ENCODE results near the gene SEC16A. TPM values are rescaled to one million over a fixed set of nuclear protein-coding genes. Genes with fewer than 3 reads are reported as not detected.

SEC16A gene
- total and polyA plus RNA-seq, 4 donors, result 25.1 to 60.9 (median 45.1) TPM

DNA sequence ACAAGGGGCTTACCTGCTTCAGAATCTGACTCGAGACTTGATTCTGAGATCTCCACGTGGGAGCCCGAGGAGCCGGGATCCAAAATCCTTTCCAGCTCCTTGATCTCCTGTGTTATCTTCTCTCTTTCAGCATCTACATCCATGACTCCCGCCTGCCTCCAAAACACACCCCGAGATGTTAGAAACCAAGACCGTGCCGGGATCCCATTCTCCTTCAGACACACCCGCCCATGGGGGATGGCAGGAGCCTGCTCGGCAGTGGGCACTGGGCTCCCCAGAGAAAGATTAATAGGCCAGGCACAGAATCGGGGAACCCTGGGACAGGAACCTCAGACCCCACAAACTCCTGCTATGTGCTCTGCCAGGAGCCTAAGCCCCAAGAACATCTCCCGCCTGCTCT is 84.6 kb downstream of the SEC16A start:
- WGBS (ENCODE audit: insufficient coverage), result 98% methylated on average over 12 of the region's 12 CpGs
- no peaks in the 10 kb centered on the region for H3K9me3 ChIP-seq (ENCODE audit: control insufficient read depth, insufficient read depth, low read length)
- H3K4me1 ChIP-seq (ENCODE audit: control insufficient read depth, insufficient read depth, low read length), result peaks cover 21% of the 10 kb centered on the region
- H3K27me3 ChIP-seq (ENCODE audit: control insufficient read depth, insufficient read depth, low read length), result no peaks in the 10 kb centered on the region
- DNase-seq (ENCODE audit: low read depth in 4 of 6, low spot score in 6 of 6), result no peak
- peaks cover 79% of the 10 kb centered on the region for H3K36me3 ChIP-seq (ENCODE audit: control insufficient read depth, insufficient read depth, low read length)
- H3K4me3 ChIP-seq (ENCODE audit: low read depth, low read length), result no peak overlapping the region
- H3K27ac ChIP-seq (ENCODE audit: low read depth, low read length), result no peak overlapping the region

DNA sequence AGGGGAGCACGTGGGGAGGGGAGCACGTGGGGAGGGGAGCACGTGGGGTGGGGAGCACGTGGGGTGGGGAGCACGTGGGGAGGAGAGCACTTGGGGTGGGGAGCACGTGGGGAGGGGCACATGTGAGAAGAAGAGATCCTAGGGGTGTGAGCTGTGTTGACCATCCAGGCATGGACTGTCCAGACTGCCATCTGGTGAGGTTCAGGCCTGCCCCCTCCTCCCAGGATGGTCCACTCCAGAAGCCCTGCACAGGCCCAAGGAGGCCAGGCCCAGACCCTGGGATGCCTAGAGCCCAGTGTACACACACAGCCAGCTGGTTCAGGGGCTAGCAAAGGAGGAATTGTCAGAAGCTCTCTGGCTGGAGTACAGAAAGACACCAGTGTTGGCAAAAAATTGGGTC is 85.2 kb downstream of the SEC16A start:
- H3K36me3 ChIP-seq (ENCODE audit: control insufficient read depth, insufficient read depth, low read length), result peaks cover 80% of the 10 kb centered on the region
- no peaks in the 10 kb centered on the region for H3K27me3 ChIP-seq (ENCODE audit: control insufficient read depth, insufficient read depth, low read length)
- H3K27ac ChIP-seq (ENCODE audit: low read depth, low read length), result no peak overlapping the region
- peaks cover 21% of the 10 kb centered on the region for H3K4me1 ChIP-seq (ENCODE audit: control insufficient read depth, insufficient read depth, low read length)
- H3K4me3 ChIP-seq (ENCODE audit: low read depth, low read length), result no peak overlapping the region
- DNase-seq (ENCODE audit: low read depth in 4 of 6, low spot score in 6 of 6), result no peak
- no CpG with 5 or more reads among the region's 6 CpGs for WGBS (ENCODE audit: insufficient coverage)
- H3K9me3 ChIP-seq (ENCODE audit: control insufficient read depth, insufficient read depth, low read length), result no peaks in the 10 kb centered on the region

DNA sequence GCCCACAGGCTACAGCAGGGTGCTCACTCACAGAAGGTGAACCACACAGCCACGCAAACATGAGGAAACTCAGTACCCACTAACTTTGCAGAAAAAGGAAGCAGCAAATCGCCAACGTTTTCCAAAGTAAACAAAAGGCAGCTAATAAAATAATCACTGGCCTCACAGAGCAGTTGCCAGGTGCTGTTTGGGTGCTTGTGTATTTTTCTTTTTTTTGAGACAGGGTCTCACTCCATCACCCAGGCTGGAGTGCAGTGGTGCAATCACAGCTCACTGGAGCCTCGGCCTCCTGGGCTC is 86.7 kb downstream of the SEC16A start:
- DNase-seq (ENCODE audit: low read depth in 4 of 6, low spot score in 6 of 6), result no peak
- WGBS (ENCODE audit: insufficient coverage), result 100% methylated on average over 2 of the region's 4 CpGs
- Histone ChIP-seq H3K27ac (ENCODE audit: low read depth, low read length) (no peak overlapping the region), H3K27me3 (ENCODE audit: control insufficient read depth, insufficient read depth, low read length) (no peaks in the 10 kb centered on the region), H3K4me3 (ENCODE audit: low read depth, low read length) (no peak overlapping the region), H3K9me3 (ENCODE audit: control insufficient read depth, insufficient read depth, low read length) (no peaks in the 10 kb centered on the region), H3K36me3 (ENCODE audit: control insufficient read depth, insufficient read depth, low read length) (peaks cover 79% of the 10 kb centered on the region), H3K4me1 (ENCODE audit: control insufficient read depth, insufficient read depth, low read length) (peaks cover 21% of the 10 kb centered on the region)

DNA sequence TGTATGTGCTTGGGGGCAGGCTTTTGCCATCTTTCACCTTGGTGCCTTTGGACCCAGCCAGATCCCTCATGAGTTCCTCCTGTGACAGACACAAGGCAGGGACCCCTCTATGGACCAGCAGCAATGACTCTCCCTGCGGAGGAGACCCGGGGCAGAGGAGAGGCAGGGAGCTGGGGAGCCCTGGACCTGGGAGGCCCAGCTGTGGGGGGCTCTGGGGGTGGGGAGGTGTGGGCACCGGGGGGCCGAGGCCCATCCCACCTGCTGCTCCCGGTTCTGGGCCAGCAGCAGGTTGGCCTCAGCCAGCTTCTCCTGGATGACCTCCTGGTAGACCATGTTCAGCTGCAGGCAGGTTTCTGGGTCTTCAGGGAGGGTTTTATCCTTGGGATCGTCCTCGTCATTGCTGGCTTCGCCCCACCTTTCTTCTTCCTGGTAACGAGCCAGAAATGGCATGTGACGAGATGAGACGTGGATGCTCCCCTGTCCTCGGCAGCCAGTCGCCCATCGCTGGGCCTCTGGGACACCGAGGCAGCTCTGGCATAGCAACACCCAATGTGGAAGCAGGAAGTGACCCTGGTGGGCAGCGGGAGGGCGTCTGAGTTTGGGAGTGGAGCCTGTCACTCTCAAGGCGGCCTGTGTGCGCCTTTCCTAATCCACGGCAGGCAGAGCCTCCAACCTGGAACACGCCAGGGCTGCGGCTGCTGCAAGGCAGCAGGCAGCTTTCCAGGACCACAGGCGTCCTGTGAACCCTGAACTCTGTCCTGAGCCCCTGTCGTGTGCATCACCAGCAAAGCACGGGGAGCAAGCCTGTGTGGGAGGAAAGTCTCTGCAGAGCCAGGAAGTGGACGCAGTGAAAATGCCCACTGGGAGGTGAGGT is 87.3 kb downstream of the SEC16A start:
- H3K9me3 ChIP-seq (ENCODE audit: control insufficient read depth, insufficient read depth, low read length), result no peaks in the 10 kb centered on the region
- no peak for DNase-seq (ENCODE audit: low read depth in 4 of 6, low spot score in 6 of 6)
- H3K4me1 ChIP-seq (ENCODE audit: control insufficient read depth, insufficient read depth, low read length), result peaks cover 19% of the 10 kb centered on the region
- no peaks in the 10 kb centered on the region for H3K27me3 ChIP-seq (ENCODE audit: control insufficient read depth, insufficient read depth, low read length)
- 93% methylated on average over 26 of the region's 26 CpGs for WGBS (ENCODE audit: insufficient coverage)
- H3K36me3 ChIP-seq (ENCODE audit: control insufficient read depth, insufficient read depth, low read length), result peaks cover 81% of the 10 kb centered on the region
- no peak overlapping the region for H3K27ac ChIP-seq (ENCODE audit: low read depth, low read length)
- H3K4me3 ChIP-seq (ENCODE audit: low read depth, low read length), result no peak overlapping the region

DNA sequence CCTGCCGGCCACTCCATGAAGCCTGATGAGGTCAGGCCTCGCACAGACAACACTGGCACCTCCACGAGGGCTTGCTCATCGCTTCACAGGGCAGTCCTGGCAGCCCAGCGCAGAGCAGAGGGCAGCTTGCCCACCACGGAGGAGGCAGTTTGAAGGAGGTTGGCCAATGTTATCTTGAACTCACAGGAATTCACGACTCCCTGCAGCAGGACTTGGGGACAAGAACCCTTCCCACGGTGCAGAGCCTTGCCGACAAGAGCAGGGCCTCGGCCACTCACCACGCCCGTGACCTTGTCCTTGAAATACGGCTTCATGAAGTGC is 87.9 kb downstream of the SEC16A start:
- no peak overlapping the region for H3K4me3 ChIP-seq (ENCODE audit: low read depth, low read length)
- 97% methylated on average over 13 of the region's 13 CpGs for WGBS (ENCODE audit: insufficient coverage)
- no peaks in the 10 kb centered on the region for H3K9me3 ChIP-seq (ENCODE audit: control insufficient read depth, insufficient read depth, low read length)
- H3K4me1 ChIP-seq (ENCODE audit: control insufficient read depth, insufficient read depth, low read length), result peaks cover 14% of the 10 kb centered on the region
- DNase-seq (ENCODE audit: low read depth in 4 of 6, low spot score in 6 of 6), result no peak
- no peak overlapping the region for H3K27ac ChIP-seq (ENCODE audit: low read depth, low read length)
- H3K27me3 ChIP-seq (ENCODE audit: control insufficient read depth, insufficient read depth, low read length), result no peaks in the 10 kb centered on the region
- H3K36me3 ChIP-seq (ENCODE audit: control insufficient read depth, insufficient read depth, low read length), result peaks cover 87% of the 10 kb centered on the region

DNA sequence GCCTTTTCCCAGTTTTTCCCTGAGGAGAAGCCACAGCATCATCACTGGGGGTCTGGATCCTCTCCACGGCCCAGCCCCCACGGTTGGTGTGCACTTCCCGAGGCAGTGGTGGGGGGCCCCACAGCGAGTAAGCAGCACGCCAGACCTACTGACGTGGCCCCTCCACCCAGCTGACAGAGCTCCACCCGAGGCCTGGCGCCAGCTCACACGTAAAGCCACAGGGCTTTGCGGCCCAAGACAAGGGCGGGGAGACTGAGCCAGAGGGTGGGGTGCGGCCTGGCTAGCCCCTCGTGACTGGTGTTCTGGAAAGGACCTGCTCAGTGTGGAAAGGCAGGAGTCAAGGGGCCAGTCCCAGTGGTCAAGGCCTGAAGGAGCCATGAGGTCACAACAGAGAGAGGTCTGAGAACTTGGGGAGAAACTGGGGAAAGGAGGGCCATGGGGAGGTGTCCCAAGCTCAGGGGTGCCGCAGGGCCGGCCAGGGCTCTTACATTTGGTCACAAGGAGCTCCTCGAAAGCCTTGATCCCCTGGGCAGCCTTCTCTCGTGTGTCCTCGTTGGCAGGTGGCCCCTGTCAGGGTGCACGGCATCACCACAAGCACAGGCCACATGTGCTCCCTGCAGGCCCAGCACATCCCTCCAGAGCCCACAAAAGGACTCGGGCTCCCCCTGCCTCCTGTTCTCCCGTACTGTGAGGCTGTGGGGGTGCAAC is 88.4 kb downstream of the SEC16A start:
- no peaks in the 10 kb centered on the region for H3K9me3 ChIP-seq (ENCODE audit: control insufficient read depth, insufficient read depth, low read length)
- H3K36me3 ChIP-seq (ENCODE audit: control insufficient read depth, insufficient read depth, low read length), result peaks cover 93% of the 10 kb centered on the region
- no peaks in the 10 kb centered on the region for H3K27me3 ChIP-seq (ENCODE audit: control insufficient read depth, insufficient read depth, low read length)
- WGBS (ENCODE audit: insufficient coverage), result 98% methylated on average over 20 of the region's 21 CpGs
- DNase-seq (ENCODE audit: low read depth in 4 of 6, low spot score in 6 of 6), result no peak
- no peak overlapping the region for H3K4me3 ChIP-seq (ENCODE audit: low read depth, low read length)
- peaks cover 13% of the 10 kb centered on the region for H3K4me1 ChIP-seq (ENCODE audit: control insufficient read depth, insufficient read depth, low read length)
- no peak overlapping the region for H3K27ac ChIP-seq (ENCODE audit: low read depth, low read length)

DNA sequence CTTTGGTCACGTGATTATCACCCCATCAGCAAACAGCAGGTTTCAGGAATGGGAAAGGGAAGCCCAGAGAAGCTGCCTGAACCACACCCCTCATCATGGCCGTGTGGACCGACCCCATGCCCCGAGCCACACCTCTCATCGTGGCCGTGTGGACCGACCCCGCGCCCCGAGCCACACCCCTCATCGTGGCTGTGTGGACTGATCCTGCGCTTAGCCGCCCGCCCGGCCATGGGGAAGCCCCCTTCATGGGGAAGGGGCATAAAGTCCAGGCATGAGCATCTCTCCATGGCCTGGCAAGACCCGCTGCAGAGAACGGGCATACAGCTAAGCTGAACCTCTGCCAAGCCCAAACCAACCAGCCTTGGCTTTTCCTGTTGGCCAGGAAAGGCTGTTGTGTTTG is 89.3 kb downstream of the SEC16A start:
- no peak for DNase-seq (ENCODE audit: low read depth in 4 of 6, low spot score in 6 of 6)
- peaks cover 95% of the 10 kb centered on the region for H3K36me3 ChIP-seq (ENCODE audit: control insufficient read depth, insufficient read depth, low read length)
- H3K27ac ChIP-seq (ENCODE audit: low read depth, low read length), result no peak overlapping the region
- H3K4me1 ChIP-seq (ENCODE audit: control insufficient read depth, insufficient read depth, low read length), result peaks cover 4% of the 10 kb centered on the region
- no peaks in the 10 kb centered on the region for H3K27me3 ChIP-seq (ENCODE audit: control insufficient read depth, insufficient read depth, low read length)
- 95% methylated on average over 17 of the region's 17 CpGs for WGBS (ENCODE audit: insufficient coverage)
- H3K9me3 ChIP-seq (ENCODE audit: control insufficient read depth, insufficient read depth, low read length), result no peaks in the 10 kb centered on the region
- H3K4me3 ChIP-seq (ENCODE audit: low read depth, low read length), result no peak overlapping the region

DNA sequence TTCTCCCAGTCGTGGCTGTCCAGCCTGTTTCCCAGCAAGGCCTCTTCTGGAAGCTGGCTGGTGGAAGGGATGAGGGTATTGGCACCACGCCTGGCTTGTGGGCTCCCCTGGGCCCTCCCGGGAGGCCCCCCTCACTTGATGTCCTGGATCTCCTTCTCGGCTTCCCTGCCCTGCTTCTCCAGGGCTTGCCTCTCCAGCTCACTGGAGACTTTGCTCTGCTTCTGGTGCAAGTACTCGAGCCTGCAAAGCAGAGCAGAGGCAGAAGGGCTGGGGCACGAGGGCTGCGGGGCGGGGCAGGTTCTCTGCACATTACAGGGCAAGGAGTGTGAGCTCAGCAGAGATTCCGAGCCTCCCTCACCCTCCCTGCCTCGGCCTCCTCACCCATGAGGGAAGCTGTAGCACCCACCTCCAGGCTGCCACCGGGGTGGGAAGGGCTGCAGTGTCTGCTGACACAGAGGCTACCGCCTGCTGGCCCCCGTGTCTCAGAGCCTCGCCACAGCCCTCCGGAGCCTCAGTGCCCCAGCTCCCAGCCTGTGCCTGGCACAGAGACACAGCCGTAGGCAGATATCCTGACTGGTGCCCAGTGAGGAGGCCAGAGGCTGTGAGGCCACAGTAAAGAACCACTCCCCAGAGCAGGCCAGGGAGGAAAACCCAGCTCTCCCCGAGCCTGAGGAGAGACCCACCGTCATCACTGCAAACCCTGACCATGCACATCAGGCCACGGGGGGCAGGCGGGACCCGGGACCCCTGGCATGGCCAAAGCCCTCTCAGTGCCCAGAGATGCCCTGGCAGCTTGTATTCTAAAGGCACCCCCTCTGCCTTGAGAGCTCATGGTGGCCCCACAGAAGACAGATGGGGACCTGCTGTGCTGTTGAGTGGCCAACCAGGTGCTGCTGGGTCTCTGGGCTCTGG is 90.0 kb downstream of the SEC16A start:
- no peak for DNase-seq (ENCODE audit: low read depth in 4 of 6, low spot score in 6 of 6)
- Histone ChIP-seq H3K9me3 (ENCODE audit: control insufficient read depth, insufficient read depth, low read length) (no peaks in the 10 kb centered on the region), H3K36me3 (ENCODE audit: control insufficient read depth, insufficient read depth, low read length) (peaks cover 95% of the 10 kb centered on the region), H3K27me3 (ENCODE audit: control insufficient read depth, insufficient read depth, low read length) (no peaks in the 10 kb centered on the region), H3K4me3 (ENCODE audit: low read depth, low read length) (no peak overlapping the region), H3K4me1 (ENCODE audit: control insufficient read depth, insufficient read depth, low read length) (no peaks in the 10 kb centered on the region), H3K27ac (ENCODE audit: low read depth, low read length) (no peak overlapping the region)
- WGBS (ENCODE audit: insufficient coverage), result 94% methylated on average over 21 of the region's 21 CpGs

DNA sequence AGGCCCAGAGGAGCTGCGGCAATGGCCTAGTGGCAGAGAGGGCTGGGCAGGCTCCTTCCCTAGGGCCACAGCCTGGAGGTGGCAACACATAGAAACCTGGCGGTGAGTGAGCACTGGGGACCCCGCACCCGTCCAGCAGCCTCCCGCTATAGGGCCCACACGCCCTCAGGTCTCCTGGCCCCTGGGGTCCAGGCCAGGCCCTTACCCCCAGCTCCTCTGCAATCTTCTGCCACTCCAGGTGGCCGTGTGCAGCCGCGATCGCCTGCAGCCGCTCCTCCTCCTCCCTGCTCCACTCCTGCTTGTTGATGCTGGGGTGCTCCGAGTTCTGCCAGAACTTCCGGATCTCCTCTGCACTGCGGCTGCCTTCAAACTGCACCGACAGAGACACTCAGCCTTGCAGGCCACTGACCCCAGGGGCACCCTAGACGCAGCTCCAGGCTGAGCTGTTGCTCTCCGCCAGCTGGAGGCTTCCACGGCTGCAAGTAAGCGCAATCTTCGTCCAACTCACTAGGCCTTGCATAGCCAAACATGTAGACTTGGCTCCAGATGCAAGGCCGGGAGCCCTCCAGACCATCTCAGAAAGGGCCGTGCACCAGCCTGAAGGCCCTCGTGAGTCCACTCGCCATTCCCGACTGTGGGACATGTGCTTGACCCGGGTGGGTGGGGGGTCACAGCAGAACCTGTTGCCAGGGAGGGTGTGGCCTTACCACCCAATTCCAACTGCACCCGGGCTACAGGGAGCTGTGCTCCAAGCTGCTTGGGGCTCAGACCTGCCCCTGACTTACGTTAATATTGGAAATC is 90.9 kb downstream of the SEC16A start:
- no peak for DNase-seq (ENCODE audit: low read depth in 4 of 6, low spot score in 6 of 6)
- 94% methylated on average over 28 of the region's 28 CpGs for WGBS (ENCODE audit: insufficient coverage)
- Histone ChIP-seq H3K27me3 (ENCODE audit: control insufficient read depth, insufficient read depth, low read length) (no peaks in the 10 kb centered on the region), H3K4me1 (ENCODE audit: control insufficient read depth, insufficient read depth, low read length) (no peaks in the 10 kb centered on the region), H3K9me3 (ENCODE audit: control insufficient read depth, insufficient read depth, low read length) (no peaks in the 10 kb centered on the region), H3K36me3 (ENCODE audit: control insufficient read depth, insufficient read depth, low read length) (peaks cover 96% of the 10 kb centered on the region), H3K4me3 (ENCODE audit: low read depth, low read length) (no peak overlapping the region), H3K27ac (ENCODE audit: low read depth, low read length) (no peak overlapping the region)

All from spinal cord (tissue), 10 donors.